ENCODE measurements around the gene USP4.

DNA sequence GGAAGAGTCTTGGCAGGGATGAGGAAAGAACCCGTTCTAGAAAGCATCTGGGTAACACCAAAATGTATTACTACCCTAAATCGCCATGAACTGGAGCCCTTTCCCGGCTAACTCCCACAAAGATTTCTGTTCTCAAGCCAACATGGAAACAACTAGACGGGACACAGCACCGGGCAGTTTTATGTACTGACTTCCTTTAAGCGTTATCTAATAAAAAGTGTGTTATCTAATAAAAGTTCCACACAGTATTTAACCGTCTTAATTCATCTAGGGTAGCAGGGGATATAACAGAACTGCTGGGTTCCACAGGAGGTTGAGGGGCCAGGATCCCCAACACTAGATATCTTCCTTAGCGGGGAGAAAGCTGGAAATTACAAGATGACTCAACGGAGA, 62.5 kb downstream of the USP4 start:
- TF ChIP-seq, protein P1, sequence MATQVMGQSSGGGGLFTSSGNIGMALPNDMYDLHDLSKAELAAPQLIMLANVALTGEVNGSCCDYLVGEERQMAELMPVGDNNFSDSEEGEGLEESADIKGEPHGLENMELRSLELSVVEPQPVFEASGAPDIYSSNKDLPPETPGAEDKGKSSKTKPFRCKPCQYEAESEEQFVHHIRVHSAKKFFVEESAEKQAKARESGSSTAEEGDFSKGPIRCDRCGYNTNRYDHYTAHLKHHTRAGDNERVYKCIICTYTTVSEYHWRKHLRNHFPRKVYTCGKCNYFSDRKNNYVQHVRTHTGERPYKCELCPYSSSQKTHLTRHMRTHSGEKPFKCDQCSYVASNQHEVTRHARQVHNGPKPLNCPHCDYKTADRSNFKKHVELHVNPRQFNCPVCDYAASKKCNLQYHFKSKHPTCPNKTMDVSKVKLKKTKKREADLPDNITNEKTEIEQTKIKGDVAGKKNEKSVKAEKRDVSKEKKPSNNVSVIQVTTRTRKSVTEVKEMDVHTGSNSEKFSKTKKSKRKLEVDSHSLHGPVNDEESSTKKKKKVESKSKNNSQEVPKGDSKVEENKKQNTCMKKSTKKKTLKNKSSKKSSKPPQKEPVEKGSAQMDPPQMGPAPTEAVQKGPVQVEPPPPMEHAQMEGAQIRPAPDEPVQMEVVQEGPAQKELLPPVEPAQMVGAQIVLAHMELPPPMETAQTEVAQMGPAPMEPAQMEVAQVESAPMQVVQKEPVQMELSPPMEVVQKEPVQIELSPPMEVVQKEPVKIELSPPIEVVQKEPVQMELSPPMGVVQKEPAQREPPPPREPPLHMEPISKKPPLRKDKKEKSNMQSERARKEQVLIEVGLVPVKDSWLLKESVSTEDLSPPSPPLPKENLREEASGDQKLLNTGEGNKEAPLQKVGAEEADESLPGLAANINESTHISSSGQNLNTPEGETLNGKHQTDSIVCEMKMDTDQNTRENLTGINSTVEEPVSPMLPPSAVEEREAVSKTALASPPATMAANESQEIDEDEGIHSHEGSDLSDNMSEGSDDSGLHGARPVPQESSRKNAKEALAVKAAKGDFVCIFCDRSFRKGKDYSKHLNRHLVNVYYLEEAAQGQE (IDR thresholded peaks at IDR 0.05; ENCODE audit: low read depth) = no peak
- TF ChIP-seq YY1 (IDR thresholded peaks at IDR 0.05; ENCODE audit: extremely low read depth, insufficient replicate concordance, low read depth, low read length) = no peak
- TF ChIP-seq, protein P2, sequence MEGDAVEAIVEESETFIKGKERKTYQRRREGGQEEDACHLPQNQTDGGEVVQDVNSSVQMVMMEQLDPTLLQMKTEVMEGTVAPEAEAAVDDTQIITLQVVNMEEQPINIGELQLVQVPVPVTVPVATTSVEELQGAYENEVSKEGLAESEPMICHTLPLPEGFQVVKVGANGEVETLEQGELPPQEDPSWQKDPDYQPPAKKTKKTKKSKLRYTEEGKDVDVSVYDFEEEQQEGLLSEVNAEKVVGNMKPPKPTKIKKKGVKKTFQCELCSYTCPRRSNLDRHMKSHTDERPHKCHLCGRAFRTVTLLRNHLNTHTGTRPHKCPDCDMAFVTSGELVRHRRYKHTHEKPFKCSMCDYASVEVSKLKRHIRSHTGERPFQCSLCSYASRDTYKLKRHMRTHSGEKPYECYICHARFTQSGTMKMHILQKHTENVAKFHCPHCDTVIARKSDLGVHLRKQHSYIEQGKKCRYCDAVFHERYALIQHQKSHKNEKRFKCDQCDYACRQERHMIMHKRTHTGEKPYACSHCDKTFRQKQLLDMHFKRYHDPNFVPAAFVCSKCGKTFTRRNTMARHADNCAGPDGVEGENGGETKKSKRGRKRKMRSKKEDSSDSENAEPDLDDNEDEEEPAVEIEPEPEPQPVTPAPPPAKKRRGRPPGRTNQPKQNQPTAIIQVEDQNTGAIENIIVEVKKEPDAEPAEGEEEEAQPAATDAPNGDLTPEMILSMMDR (IDR thresholded peaks at IDR 0.05 in 2 of 3, conservative IDR thresholded peaks at IDR 0.05 in 1 of 3; ENCODE audit: borderline replicate concordance in 1 of 3, insufficient read depth in 1 of 3, low read depth in 2 of 3, low read length in 2 of 3) = no peak
- TF ChIP-seq, protein P3, sequence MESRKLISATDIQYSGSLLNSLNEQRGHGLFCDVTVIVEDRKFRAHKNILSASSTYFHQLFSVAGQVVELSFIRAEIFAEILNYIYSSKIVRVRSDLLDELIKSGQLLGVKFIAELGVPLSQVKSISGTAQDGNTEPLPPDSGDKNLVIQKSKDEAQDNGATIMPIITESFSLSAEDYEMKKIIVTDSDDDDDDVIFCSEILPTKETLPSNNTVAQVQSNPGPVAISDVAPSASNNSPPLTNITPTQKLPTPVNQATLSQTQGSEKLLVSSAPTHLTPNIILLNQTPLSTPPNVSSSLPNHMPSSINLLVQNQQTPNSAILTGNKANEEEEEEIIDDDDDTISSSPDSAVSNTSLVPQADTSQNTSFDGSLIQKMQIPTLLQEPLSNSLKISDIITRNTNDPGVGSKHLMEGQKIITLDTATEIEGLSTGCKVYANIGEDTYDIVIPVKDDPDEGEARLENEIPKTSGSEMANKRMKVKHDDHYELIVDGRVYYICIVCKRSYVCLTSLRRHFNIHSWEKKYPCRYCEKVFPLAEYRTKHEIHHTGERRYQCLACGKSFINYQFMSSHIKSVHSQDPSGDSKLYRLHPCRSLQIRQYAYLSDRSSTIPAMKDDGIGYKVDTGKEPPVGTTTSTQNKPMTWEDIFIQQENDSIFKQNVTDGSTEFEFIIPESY (IDR thresholded peaks at IDR 0.05; ENCODE audit: extremely low read depth, insufficient replicate concordance, low read length) = no peak
- no peak for TF ChIP-seq POLR2A (IDR thresholded peaks at IDR 0.05; ENCODE audit: borderline replicate concordance, extremely low read depth, insufficient read depth, insufficient read length)
- TF ChIP-seq ZFX (IDR thresholded peaks at IDR 0.05) = no peak
- no peak for TF ChIP-seq EZH2 (IDR thresholded peaks at IDR 0.05)
- TF ChIP-seq, protein P4, sequence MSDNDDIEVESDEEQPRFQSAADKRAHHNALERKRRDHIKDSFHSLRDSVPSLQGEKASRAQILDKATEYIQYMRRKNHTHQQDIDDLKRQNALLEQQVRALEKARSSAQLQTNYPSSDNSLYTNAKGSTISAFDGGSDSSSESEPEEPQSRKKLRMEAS (IDR thresholded peaks at IDR 0.05) = no peak
- TF ChIP-seq POLR2AphosphoS5 (IDR thresholded peaks at IDR 0.05; ENCODE audit: low read depth, low read length) = no peak
